Aorta (tissue), 5 donors: Measurements from ENCODE around the gene C20orf144. TPM values are rescaled to one million over a fixed set of nuclear protein-coding genes. Genes with fewer than 3 reads are reported as not detected.
A peak's percentile ranks its signal among the peaks of the same experiment; 100 is the strongest.

Experiments used
- ATAC-seq: fragments of 200-7000 bp; cut with Tn5 transposase; one replicate; pipeline ENCODE4 v1.9.1; 2022; ENCODE audit warnings: moderate library complexity; ENCODE audit not compliant: low FRiP score
- DNase-seq, 2 donors: peaks; one replicate each; pipeline ENCODE4 v3.0.0-alpha.2; 2020
- H3K27ac ChIP-seq, 2 donors: one replicate each; pipeline ENCODE4 v1.5.1; 2013; ENCODE audit warnings: low read length in 2 of 2, mild to moderate bottlenecking in 2 of 2, moderate library complexity in 2 of 2, control low read depth in 1 of 2, inconsistent platforms in 1 of 2, low read depth in 1 of 2
- H3K27me3 ChIP-seq, 2 donors: one replicate each; pipeline ENCODE4 v1.6.1; 2013; ENCODE audit warnings: control low read depth in 1 of 2, low read length in 1 of 2, mild to moderate bottlenecking in 1 of 2, moderate library complexity in 1 of 2; ENCODE audit not compliant: insufficient read depth in 2 of 2, control insufficient read depth in 1 of 2
- H3K36me3 ChIP-seq, 2 donors: one replicate each; pipeline ENCODE4 v1.6.1; 2013; ENCODE audit warnings: control low read depth in 1 of 2, low read length in 1 of 2, mild to moderate bottlenecking in 1 of 2; ENCODE audit not compliant: insufficient read depth in 2 of 2, control insufficient read depth in 1 of 2
- H3K4me1 ChIP-seq, 2 donors: one replicate each; pipeline ENCODE4 v1.6.1; 2013; ENCODE audit warnings: low read length in 2 of 2, control low read depth in 1 of 2, mild to moderate bottlenecking in 1 of 2, moderate library complexity in 1 of 2; ENCODE audit not compliant: insufficient read depth in 2 of 2, control insufficient read depth in 1 of 2
- H3K4me3 ChIP-seq, 2 donors: one replicate each; pipeline ENCODE4 v1.5.1; 2013; ENCODE audit warnings: low read length in 2 of 2, control low read depth in 1 of 2, mild to moderate bottlenecking in 1 of 2
- H3K9me3 ChIP-seq: one replicate; pipeline ENCODE4 v1.6.1; 2013; ENCODE audit warnings: mild to moderate bottlenecking, low read length; ENCODE audit not compliant: control insufficient read depth
- WGBS, 2 donors: extraction: QIAGEN DNeasy Blood & Tissue Kit; methylation state at CpG; one replicate each; pipeline ENCODE4 v1.1.7; 2013; 5-methylcytosine and 5-hydroxymethylcytosine counted together
- intact Hi-C, 2 donors: fragments of 100-400 bp; cut with DNase I; formaldehyde crosslinking; loops; one replicate each; pipeline versions ENCODE4 v1.14.2 to v1.15.0; 2022
- polyA plus RNA-seq, 2 donors: library from polyadenylated mRNA; stranded (reverse); fragments of 200-250 nt; gene quantifications; one replicate each; pipeline ENCODE4 v1.2.3, GENCODE V29; 2013
- total RNA-seq, 2 donors: library from RNA; stranded (reverse); fragmentation: NEBNext Ultra II Directional; extraction: Animal tissue kit (Norgen Biotek cat#: 25700); gene quantifications; one replicate each; pipeline ENCODE4 v1.2.1, GENCODE V29; 2021
- donor health status: healthy with polysubstance abuse.
- donor health status: Bipolar disorder and iron deficiency.
- donor health status: DM: no; HTN: no; CAD: no.
- donor health status: DM: no; HTN: no; CAD: no.
- donor health status: DM: yes; HTN: yes; CAD: no.

Gene C20orf144
- total and polyA plus RNA-seq, 4 donors: 0.16 to 0.31 TPM; not detected in 2

- no peak overlapping the region for H3K27ac ChIP-seq
- DNase-seq: no peak
- ATAC-seq: no peak
- no peaks in the 10 kb centered on the region for H3K36me3 ChIP-seq
- WGBS, 2 donors: 94 to 97% methylated on average over 4 of the region's 4 CpGs
- H3K27me3 ChIP-seq: no peaks in the 10 kb centered on the region
- H3K9me3 ChIP-seq: no peaks in the 10 kb centered on the region
- intact Hi-C loops: no loop called here
- H3K4me3 ChIP-seq: no peak overlapping the region
- H3K4me1 ChIP-seq: no peaks in the 10 kb centered on the region
Measured at GRCh38 chr20:33658929-33659328, 3.2 kb upstream of the C20orf144 start.

- H3K9me3 ChIP-seq: no peaks in the 10 kb centered on the region
- no peaks in the 10 kb centered on the region for H3K36me3 ChIP-seq
- intact Hi-C loops: no loop called here
- H3K27me3 ChIP-seq: no peaks in the 10 kb centered on the region
- no peak overlapping the region for H3K27ac ChIP-seq
- no peaks in the 10 kb centered on the region for H3K4me1 ChIP-seq
- WGBS, 2 donors: 95 to 96% methylated on average over 32 of the region's 32 CpGs
- H3K4me3 ChIP-seq: no peak overlapping the region
- no peak for ATAC-seq
- peak; percentile 45 to 62 for DNase-seq
Measured at GRCh38 chr20:33659341-33660034, 2.6 kb upstream of the C20orf144 start.

- DNase-seq: peak in 1 of 2 donors; percentile 29
- no peaks in the 10 kb centered on the region for H3K36me3 ChIP-seq
- intact Hi-C loops: no loop called here
- H3K27ac ChIP-seq: no peak overlapping the region
- no peaks in the 10 kb centered on the region for H3K4me1 ChIP-seq
- 90 to 92% methylated on average over 21 of the region's 21 CpGs for WGBS, 2 donors
- no peaks in the 10 kb centered on the region for H3K27me3 ChIP-seq
- H3K4me3 ChIP-seq: no peak overlapping the region
- no peaks in the 10 kb centered on the region for H3K9me3 ChIP-seq
- ATAC-seq: no peak
Measured at GRCh38 chr20:33660035-33660684, 2.0 kb upstream of the C20orf144 start.

GRCh38 chr20:33660685-33661058, 1.5 kb upstream of the C20orf144 start:
- 90 to 92% methylated on average over 7 of the region's 7 CpGs for WGBS, 2 donors
- H3K4me1 ChIP-seq: no peaks in the 10 kb centered on the region
- no peaks in the 10 kb centered on the region for H3K36me3 ChIP-seq
- no peak overlapping the region for H3K27ac ChIP-seq
- no peaks in the 10 kb centered on the region for H3K27me3 ChIP-seq
- no peak overlapping the region for H3K4me3 ChIP-seq
- intact Hi-C loops: no loop called here
- DNase-seq: peak in 1 of 2 donors; percentile 17
- no peak for ATAC-seq
- no peaks in the 10 kb centered on the region for H3K9me3 ChIP-seq

- H3K4me3 ChIP-seq: peak overlapping the region; percentile 54 to 60
- no peaks in the 10 kb centered on the region for H3K36me3 ChIP-seq
- 1% methylated on average over 73 to 84 of the region's 84 CpGs for WGBS, 2 donors
- H3K4me1 ChIP-seq: no peaks in the 10 kb centered on the region
- intact Hi-C loops: no loop called here
- H3K27ac ChIP-seq: peak overlapping the region; percentile 38 to 91
- peak; percentile 92 to 96 for DNase-seq
- no peaks in the 10 kb centered on the region for H3K9me3 ChIP-seq
- ATAC-seq: peak; percentile 69
- no peaks in the 10 kb centered on the region for H3K27me3 ChIP-seq
Measured at GRCh38 chr20:33663161-33664084, 1.3 kb downstream of the C20orf144 start.

- Histone ChIP-seq H3K4me3 (peak overlapping the region; percentile 54 to 60), H3K9me3 (no peaks in the 10 kb centered on the region), H3K36me3 (no peaks in the 10 kb centered on the region), H3K27ac (peak overlapping the region; percentile 38 to 91), H3K4me1 (no peaks in the 10 kb centered on the region), H3K27me3 (no peaks in the 10 kb centered on the region)
- ATAC-seq (no peak), DNase-seq (no peak)
- WGBS, 2 donors: 42 to 46% methylated on average over 9 of the region's 9 CpGs
- intact Hi-C loops: no loop called here
Measured at GRCh38 chr20:33664085-33664761, 2.1 kb downstream of the C20orf144 start.

- Histone ChIP-seq H3K27me3 (no peaks in the 10 kb centered on the region), H3K27ac (peak overlapping the region in 1 of 2 donors; percentile 91), H3K4me1 (no peaks in the 10 kb centered on the region), H3K4me3 (no peak overlapping the region), H3K36me3 (no peaks in the 10 kb centered on the region), H3K9me3 (no peaks in the 10 kb centered on the region)
- DNase-seq (no peak), ATAC-seq (no peak)
- WGBS, 2 donors: 95 to 97% methylated on average over 2 of the region's 2 CpGs
- intact Hi-C loops: loop anchor here in 1 of 2 donors (5.0 kb wide), 2 partner anchors 207 to 247 kb away; no protein-coding TSS in a partner anchor
Measured at GRCh38 chr20:33664762-33665144, 2.6 kb downstream of the C20orf144 start.
